KBM-7 (cell line): Measurements from ENCODE around the gene ARHGEF1.

Experiments
- DNase-seq: peaks from one replicate; pipeline ENCODE4 v3.0.0-alpha.2; 2015
- in situ Hi-C: fragments of 300-500 bp; cut with MboI; formaldehyde crosslinking; loops from 2 replicates; pipeline ENCODE4 v1.14.3; 2020; ENCODE audit warnings: low sequenced_read_pairs, low pct_unique_long_range_greater_than_20kb, mixed read lengths

The ARHGEF1 gene

DNA sequence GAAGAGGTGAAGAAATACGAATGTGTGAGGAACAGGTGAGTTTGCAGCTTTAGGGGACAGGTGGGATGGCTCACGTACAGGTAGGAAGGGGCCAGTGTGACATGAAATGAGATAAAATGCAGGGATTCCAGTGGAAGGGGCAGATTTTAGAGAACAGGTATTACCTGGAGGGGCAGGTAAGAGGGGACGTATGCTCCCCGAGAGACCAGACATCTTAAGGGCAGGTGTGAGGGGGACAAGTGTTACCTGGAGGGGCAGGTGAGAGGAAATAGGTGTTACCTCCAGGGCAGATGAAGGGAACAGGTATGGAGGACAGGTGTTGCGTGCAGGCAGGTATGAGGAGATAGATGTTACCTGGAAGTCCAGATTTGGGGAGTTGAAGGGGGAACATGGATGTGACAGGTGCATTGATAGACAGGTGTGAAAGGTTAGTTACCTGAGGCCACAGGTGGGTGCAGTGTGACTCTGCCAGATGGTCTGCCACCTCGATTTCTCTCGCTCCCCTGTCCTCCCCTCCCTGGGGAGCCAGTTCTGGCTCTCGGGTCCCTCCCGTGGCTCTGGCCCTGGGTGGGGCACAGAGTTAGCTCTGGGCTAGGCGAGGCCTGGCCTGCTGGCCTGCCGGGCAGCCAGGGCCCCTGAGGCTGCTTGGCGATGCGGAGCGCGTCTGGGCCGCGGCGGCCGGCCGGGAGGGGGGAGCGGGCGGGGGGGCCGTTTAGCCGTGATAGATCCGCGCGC lies 43.2 kb downstream of the ARHGEF1 start:
- in situ Hi-C loops = no loop called here
- no peak for DNase-seq

DNA sequence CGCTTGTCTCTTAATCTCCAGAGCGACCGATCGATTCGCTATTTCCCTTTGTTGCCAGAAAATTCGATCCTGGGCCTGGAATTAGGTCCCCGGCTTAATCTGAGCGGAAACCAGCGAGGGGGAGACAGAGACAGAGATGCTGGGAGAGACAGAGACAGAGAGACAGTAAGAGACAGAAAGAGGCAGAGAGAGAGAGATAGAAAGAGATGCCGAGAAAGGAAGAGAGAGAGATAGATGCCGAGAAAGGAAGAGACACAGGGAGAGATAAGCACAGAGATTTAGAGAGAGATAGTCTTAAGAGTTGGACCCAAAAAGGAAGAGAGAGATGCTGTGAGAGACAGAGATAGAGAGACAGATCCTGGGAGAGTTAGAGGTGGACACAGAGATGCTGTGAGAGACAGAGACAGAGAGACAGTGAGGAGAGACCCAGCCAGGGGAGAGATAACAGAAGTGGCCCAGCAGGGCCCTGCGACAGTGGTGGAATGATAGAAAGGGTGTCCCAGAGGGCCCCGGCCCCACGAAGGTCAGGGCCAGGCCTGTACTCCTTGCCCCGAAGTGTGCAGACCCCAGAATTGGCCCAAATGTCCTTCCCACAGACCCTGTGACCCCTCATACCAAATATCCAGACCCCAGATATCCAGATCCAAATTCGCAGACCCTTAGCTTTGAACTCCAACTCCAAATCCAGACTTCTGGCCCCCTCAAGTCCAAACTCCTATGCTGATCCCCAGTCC lies 43.9 kb downstream of the ARHGEF1 start:
- DNase-seq = no peak
- in situ Hi-C loops = no loop called here

DNA sequence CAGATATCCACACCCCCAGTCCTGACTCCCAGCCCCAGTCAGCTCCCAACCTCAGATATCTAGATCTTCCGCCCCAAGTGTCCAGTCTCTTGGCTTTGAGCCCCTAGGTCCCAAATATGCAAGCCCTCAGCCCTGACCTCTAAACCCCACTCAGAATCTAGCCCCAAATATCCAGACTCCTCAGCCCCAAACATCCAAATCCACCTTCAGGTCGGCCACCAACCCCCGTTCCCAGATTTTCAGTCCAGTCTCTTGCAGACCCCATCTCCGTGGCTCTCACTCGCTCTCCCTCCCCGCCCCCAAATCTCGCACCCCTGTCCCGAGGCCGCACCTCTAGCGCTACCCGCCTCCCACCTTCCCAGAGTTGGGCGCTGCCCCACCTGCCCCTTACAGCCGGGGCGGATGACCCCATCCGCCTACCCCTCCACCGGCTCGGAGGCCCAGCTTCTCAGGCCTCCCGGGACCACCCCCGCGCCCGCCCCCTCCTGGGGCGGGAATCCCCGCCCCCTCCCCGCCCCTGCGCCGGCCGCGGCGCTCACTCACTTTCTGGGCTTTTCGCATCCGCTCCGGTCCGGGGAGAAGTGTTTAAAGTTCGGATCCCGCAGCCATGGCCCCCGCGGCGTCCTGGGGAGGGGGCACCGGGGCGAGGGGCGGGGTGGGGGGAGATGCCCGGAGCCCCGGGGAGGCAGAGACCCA lies 44.7 kb downstream of the ARHGEF1 start:
- DNase-seq = no peak
- in situ Hi-C loops = no loop called here

DNA sequence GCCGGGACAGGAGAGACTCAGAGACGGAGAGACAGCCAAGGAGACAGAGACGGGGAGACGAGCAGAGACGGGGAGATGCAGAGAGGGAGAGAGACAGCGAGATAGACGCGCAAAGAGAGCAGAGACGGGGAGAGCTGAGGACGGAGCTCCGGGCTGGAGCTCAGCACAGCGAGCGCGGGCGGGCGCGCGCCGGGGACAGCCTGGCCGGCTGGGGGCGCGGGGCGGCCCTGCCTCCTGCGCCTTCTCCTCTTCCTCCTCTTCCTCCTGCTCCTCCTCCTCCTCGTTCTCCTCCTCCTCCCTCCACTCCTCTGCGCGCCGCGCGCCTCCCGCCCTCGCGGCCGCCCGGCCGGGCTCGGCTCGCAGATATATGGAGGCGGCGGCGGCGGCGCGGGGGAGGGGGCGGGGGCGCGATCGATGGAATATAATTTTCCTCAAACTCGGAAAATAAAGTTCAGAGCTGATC lies 45.3 kb downstream of the ARHGEF1 start, which contains the start of gene ERFL:
Gene ERFL, minus strand, starts transcription at position 229 of the 463 bp plus-strand sequence. CDS start 15,530 bp downstream, outside the sequence.
- DNase-seq = peak; percentile 65
- in situ Hi-C loops = no loop called here

- in situ Hi-C loops = no loop called here
- DNase-seq = peak; percentile 71
Measured at GRCh38 chr19:41928754-41929535, 46.0 kb downstream of the ARHGEF1 start.

- in situ Hi-C loops = no loop called here
- no peak for DNase-seq
Measured at GRCh38 chr19:41929536-41930071, 46.6 kb downstream of the ARHGEF1 start.

DNA sequence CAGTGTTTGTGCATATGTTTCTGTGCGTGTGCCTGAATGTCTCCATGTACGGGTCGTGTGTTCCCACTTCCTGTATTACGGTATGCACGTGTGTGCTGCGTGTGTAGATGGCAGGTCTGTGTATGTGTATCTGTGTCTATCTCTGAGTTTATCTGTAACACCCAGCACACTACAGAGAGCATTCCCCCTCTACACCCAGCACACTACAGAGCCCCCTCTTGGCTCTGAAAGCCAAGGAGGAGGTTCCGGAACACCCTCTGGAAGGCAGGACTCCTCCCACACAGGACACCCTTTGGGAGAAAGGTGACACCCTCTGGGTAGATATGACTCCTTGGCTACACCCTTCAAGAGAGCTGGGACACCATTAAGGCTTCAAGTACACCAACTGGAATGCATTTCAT lies 47.3 kb downstream of the ARHGEF1 start:
- in situ Hi-C loops = no loop called here
- no peak for DNase-seq

GRCh38 chr19:41930926-41931592 lies 48.1 kb downstream of the ARHGEF1 start:
- in situ Hi-C loops = no loop called here
- no peak for DNase-seq

DNA sequence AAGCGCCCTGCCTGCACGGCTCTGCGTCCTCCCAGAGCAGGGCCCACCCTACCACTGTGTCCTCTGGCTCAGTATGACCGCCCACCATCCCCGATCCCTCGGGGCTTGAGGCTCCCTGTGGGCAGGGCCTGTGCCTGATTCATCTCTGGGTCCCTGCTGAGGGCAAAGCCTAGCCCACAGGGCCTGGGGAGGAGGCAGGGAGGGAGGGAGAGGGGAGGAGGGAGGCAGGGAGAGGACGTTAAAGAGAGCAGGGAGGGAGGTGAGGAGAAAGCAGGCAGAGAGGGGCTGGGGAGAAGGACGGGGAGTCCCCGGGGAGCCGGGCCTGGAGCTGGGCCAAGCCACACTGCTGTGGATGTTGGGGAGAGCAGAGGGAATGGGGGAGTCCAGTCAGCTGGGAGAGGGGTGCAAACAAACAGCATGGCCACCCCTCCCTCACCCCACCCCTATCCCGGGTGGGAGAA lies 49.3 kb downstream of the ARHGEF1 start:
- in situ Hi-C loops = no loop called here
- DNase-seq = no peak

GRCh38 chr19:41932720-41933332 lies 49.8 kb downstream of the ARHGEF1 start:
- no peak for DNase-seq
- in situ Hi-C loops = no loop called here

DNA sequence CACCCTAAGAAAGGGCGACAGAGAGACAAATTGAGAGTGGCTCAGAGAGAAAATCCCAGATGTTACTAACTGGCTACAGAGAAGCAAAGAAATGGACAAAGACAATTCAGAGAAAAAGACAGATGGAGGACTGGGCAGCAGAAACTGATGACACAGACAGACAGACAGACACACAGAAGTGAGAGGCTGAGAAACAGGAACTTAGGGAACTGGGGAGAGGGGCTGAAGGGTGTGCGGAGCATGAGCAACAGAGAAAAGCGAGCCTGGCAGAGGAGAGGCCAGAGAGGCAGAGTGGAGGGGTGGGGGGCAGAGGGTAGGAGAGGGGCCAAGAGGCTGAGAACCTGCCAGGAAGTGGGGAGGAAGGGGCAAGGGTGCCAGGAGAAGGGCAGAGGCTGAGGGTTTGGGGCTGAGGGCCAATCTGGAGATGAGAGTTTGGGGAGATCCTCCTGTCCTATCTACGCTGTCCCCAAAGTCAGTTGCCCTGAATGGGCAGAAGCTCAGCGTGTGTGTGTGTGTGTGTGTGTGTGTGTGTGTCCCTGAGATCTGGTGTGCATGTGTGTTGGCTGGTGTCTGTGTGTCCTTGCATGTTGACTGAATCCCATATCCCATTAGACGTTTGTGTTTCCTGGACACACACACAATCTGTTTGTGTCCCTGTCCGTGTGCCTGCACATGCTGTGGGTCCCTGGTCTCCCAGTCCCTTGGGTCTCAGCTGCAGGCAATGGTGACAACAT lies 50.9 kb downstream of the ARHGEF1 start:
- in situ Hi-C loops = no loop called here
- peak; percentile 38 for DNase-seq

- peak; percentile 70 for DNase-seq
- in situ Hi-C loops = no loop called here
Measured at GRCh38 chr19:41934849-41935374, 51.9 kb downstream of the ARHGEF1 start.

- in situ Hi-C loops = no loop called here
Measured at GRCh38 chr19:41935760-41936415, 52.9 kb downstream of the ARHGEF1 start.

DNA sequence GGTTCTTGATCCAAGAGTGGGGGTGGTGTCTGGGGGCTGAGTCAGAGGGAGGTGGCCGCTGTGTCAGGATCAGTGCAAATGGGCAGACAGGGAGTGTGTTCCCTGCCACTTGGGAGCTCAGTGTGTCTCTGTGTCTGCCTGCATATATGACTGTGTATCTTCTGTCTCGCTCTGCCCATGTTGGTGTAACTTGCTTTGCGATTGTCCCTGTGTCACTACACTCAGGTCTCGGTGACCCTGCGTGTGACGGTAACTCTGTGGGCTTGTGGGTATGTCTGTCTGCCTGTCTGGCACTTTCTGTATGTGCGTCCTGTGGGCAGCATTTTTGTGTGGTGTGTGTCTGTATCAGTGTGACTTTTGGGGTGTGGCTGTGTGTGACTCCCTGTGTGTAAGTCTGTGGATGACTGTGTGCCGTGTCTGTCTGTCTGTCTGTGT lies 53.4 kb downstream of the ARHGEF1 start:
- DNase-seq = no peak
- in situ Hi-C loops = no loop called here

More at GRCh38 chr19:41935760-41936415, 52.9 kb downstream of the ARHGEF1 start:
- DNase-seq = no peak

- DNase-seq = no peak
- in situ Hi-C loops = no loop called here
Measured at GRCh38 chr19:41936961-41937360, 54.0 kb downstream of the ARHGEF1 start.
